GM12878 (cell line): ENCODE data around the gene TREH. TPM values are rescaled to one million over a fixed set of nuclear protein-coding genes. Genes with fewer than 3 reads are reported as not detected.

Experiments
- CUX1 ChIP-seq: IDR thresholded peaks from 2 replicates; pipeline ENCODE4 v1.6.1; 2012; ENCODE audit warnings: improper control_type of control experiment, low read depth, low read length; ENCODE audit not compliant: insufficient replicate concordance
- KAT2A ChIP-seq: conservative IDR thresholded peaks from 2 replicates; pipeline ENCODE4 v1.6.1; 2011; ENCODE audit warnings: low read depth, low read length; ENCODE audit not compliant: control insufficient read depth
- LARP7 ChIP-seq: fragments of 450-650 bp; IDR thresholded peaks from 2 replicates; pipeline ENCODE4 v1.6.1; 2017; ENCODE audit warnings: mild to moderate bottlenecking
- PML ChIP-seq: IDR thresholded peaks from 2 replicates; pipeline ENCODE4 v1.6.1; 2012; ENCODE audit warnings: low read length, inconsistent platforms
- POU2F2 ChIP-seq: IDR thresholded peaks from 3 replicates; pipeline ENCODE4 v1.6.1; 2011; ENCODE audit warnings: low read depth, mild to moderate bottlenecking, low read length, borderline replicate concordance
- RBBP5 ChIP-seq: fragments of 200-600 bp; sonication (generic); conservative IDR thresholded peaks from 2 replicates; pipeline ENCODE4 v1.6.1; 2016
- RFX5 ChIP-seq: IDR thresholded peaks from 2 replicates; pipeline ENCODE4 v1.6.1; 2011; ENCODE audit warnings: low read depth, low read length, improper control_type of control experiment
- SREBF1 ChIP-seq: IDR thresholded peaks from 2 replicates; pipeline ENCODE4 v1.6.1; 2012; ENCODE audit warnings: mild to moderate bottlenecking, low read length
- ZNF687 ChIP-seq: fragments of 450-650 bp; IDR thresholded peaks from 2 replicates; pipeline ENCODE4 v1.6.1; 2017; ENCODE audit warnings: mild to moderate bottlenecking, moderate library complexity
- polyA plus RNA-seq, 11 experiments: library from polyadenylated mRNA; depleted of rRNA in 4 of 11; unstranded in 6 of 11; stranded (reverse) in 5 of 11; fragments of >200 nt; fragmentation: Nextera tagmentation in 4 of 11; fragmentation: Illumina TruSeq in 1 of 11; extraction: Ambion mirVana in 4 of 11; extraction: Trizol in 1 of 11; gene quantifications; 1 replicate in 1 of 11; 2 replicates in 10 of 11; pipeline versions ENCODE4 v1.2.1 to v1.2.3, GENCODE V29; 2011 to 2016; ENCODE audit warnings: inconsistent platforms in 2 of 11, missing spikeins in 2 of 11, low read depth in 1 of 11
- total RNA-seq, 4 experiments: library from RNA; depleted of rRNA in 3 of 4; stranded (reverse); fragments of >200 nt in 3 of 4; fragmentation: Illumina TruSeq in 1 of 4; extraction: Trizol in 1 of 4; gene quantifications; 2 replicates each; pipeline versions ENCODE4 v1.2.1 to v1.2.3, GENCODE V29; 2013 to 2021

The TREH gene
- total and polyA plus RNA-seq, 10 of the 15 experiments (the other 5 are each of a cell fraction or from before 2014, with no cell fraction given): not detected

- TF ChIP-seq ZNF687 (no peak), PML (no peak), RBBP5 (no peak), RFX5 (no peak), POU2F2 (no peak), CUX1 (no peak), KAT2A (no peak), LARP7 (no peak), SREBF1 (no peak)
These were observed 64.0 kb downstream of the TREH start (continued) for GRCh38 chr11:118615282-118615975.
